IPS DF 4.7 (cell line): Measurements from ENCODE around the gene SOX18.

ENCODE experiments used
- DNase-seq: peaks from one replicate; pipeline ENCODE4 v3.0.0-alpha.2; 2013; ENCODE audit warnings: low spot score; ENCODE audit errors: extremely low read depth

The SOX18 gene

DNA sequence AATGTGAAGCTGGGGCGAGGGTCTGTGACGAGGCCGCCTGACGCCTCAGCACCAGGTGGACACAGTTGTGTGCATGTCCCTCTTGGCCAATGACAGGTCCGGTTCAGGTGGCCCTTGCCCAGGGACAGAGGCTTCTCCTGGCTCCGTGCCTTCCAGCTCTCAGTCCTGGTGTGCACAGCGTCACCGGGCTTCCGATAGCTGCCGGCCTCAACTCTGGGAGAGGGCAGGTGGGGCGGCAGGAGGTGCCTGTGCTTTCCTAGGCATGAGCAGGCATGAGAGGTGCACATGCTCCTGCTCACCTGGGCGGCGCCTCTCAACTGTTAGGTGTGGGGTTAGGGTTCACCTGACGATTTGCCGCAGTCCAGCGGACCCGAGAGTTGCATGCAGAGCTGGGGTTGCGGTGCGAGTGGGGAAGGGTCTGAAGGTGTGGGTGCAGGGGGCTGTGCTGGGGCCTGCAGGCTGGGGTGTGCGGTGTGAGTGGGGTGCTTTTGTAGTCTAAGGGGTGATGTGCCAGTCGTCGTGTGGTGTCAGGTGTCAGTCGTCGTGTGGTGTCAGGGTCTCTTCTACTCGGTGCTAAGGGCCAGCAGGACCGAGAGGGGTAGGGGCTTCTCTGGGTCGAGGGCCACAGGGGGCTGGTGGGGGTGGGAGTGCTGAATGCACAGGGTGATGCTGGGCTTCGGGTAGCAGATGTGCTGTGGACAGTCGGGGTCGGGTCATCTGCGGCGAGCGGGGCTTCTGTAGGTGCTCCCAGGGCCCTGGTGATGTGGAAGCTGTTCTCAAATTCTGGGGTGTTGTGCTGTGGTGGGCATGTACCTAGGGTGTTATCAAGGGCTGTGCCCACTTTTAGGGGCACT lies 3.8 kb upstream of the SOX18 start:
- DNase-seq, result no peak

DNA sequence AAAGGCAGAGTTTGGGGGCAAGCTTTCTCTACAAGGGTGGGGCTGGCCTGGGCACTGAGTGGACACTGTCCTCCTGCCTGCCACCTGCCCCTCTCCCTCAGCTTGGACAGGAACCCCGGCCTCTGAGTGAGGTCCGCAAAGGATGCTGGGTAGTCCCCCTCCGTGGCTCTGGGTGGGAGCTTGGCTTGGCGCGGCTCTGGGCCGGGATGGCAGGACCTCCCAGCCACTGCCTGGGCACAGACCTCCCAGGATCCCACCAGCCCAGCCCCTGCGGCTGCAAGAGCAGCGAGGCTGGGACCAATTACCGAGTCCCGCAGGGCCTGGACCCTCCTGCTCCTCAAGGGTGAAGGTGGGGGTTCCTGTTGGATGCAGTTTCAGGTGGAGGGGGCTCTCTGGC lies 2.9 kb upstream of the SOX18 start:
- no peak for DNase-seq

DNA sequence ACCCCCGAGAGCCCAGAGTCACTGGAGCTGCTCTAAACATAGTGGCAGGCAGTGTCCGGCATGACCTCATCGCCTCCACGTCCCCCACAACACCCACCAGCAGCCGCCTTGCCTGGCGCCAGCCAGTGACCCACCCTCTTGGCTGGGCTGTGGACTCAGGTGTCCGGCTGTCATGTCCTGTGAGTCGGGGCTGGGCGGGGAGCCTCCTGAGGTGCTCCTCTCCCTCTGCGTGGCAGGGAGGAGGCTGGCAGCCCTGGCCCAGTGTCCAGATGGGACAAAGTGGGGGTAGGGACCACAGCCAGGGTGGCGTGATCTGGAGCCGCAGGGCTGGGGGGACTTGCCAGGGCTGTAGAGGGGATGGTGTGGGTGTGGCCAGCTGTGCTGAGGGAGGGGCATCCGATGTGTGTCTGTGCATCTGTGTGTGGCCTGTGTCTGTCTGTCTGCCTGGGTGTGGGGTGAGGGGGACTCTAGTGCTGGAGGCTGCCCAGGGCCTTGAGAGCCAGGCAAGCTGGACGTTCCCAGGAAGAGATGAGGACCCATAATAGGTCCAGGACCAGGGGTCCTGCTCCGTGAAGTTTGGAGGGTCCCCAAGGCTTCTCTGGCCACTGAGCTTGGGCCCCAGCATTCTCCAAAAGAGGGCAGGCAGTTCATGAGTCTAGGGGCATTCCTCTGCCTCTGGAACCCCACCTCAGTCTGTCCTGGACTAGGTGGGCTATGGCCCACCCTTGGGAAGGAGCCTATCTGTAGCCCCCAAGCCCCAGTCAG lies 2.3 kb upstream of the SOX18 start:
- DNase-seq, result no peak

DNA sequence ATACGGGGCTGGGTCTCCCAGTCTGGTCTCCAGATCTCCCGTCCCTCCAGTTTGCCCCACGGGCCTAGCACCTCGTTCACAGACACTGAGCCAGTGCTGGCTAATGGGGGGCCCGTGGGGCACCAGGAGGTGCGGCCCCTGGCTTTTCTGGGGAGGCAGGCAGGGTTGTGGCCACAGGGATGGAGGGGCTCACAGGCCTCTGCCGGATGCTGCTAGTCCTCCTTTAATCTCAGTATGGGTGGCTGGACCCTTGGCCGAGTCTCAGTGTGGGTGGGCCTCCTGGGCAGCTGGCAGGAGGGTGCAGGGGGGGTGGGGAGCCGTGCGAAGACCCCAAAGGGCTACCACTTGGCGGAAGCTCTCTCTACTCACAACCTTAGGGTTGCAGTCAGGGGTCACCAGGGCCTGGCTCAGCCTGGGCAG lies 1.6 kb upstream of the SOX18 start:
- DNase-seq, result no peak

DNA sequence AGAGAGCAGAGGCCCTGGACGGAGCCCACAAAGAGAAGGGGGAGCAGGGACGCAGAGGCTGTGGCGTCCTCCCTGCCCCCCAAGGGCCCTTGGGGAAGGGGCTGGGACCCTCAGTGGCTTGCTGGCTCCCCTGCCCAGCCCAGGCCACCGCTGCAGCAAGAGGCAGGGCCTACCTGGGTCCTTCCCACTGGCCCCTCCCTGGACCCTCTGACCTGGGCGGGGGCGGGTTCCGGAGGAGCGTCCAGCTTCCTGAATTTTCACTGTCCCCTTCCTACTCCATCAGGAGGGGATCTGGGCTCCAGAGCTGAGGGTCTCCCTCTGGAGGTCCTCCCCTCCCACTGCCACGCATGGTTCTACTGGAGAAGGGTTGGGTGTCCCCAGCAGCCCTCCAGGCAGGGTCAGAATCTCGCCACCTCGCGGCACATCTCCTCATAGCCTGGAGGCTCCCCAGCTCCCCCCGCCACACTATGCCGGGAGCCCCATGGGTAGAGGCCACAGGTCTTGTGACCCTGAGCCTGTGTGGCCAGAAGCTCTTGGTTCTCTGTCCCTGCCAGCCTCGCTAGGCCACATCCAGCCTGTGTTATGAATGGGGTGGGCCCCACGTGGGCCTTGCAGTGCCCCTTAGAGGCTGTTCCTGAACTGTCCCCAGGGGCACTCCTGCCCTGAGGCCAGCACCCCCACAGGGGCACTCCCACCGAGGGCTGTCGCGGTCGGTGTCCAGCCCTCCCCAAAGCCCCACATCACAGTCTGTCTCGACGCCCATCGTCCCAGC lies 1.0 kb upstream of the SOX18 start:
- DNase-seq, result no peak

DNA sequence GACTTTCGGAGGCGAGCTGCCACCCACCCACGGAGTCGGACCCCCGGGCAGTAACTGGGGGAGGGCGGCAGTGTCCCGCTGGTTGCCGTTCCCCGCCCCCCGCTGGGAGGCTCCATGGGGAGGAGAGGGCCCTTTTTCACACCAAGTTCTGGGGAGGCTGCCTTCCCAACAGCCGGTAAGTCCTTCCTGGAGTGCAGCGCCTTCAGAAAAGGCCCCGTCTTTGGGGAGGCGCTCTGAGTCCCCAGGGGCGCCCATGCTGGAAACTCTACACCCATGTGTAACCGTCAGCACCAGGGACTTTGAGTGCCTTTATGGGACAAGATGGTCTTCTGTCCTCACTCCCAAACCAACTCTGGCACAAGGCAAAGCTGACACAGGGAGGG lies 430 bp upstream of the SOX18 start:
- DNase-seq, result no peak

DNA sequence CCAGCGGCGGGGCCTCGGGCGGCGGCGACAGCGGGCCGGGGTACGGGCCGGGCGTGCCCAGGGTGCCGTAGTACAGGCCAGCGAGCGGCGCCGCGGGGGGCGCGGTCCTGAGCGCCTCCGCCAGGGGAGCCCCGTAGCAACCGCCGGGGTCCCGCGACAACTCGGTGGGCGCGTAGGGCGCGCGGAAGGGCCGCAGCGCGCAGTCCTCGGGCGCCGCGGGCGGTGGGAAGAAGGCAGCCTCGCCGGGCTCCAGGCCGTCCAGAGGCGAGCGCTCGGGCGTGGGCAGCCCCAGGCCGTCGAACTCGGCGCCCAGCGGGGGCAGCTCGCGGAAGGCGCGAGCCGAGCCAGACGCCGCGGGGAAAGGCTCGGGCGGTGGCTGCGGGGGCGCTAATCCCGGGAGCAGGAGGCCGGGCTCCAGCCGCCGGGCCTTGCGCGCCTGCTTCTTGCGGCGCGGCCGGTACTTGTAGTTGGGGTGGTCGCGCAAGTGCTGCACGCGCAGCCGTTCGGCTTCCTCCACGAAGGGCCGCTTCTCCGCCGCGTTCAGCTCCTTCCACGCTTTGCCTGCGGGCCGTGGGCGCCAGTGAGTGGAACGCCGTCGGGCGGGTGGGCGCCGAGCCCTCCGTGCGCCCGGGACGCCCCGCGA lies 916 bp downstream of the SOX18 start:
- DNase-seq, result no peak

DNA sequence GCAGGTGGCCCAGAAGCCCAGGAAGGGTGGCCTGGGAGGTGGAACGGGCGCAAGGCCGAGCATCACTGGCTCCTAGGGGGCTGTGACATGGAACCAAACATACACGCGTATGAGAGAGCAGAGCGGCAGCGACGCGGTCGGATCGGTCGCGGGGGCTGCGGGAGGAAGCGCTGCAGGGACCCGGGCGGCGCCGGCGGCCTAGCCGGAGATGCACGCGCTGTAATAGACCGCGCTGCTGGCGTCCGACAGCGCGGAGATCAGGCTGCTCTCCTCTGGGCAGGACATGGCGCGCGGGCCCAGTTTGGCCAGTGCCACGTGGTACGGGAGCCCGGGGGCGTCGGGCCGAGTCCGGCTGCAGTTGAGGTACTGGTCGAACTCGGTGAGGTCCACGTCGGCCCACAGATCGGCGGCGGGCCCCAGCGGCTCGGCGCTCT lies 1.5 kb downstream of the SOX18 start:
- no peak for DNase-seq

DNA sequence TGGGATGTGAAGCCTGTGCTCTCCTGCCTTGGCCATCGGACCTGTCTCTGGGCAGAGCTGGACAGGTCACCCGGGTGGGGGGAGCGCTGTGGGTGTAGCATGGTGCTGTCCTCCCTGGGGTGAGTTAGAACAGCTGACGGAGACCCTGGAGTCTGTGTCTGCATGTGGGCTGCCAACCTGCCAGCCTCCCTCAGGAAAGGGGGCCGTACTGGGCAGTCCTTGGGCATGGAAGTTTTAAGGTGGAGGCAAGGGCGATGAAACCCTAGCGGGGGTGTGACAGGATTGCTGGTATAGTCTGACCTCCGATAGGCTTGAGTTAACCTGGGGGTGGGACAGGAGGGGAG lies 2.4 kb downstream of the SOX18 start:
- no peak for DNase-seq

DNA sequence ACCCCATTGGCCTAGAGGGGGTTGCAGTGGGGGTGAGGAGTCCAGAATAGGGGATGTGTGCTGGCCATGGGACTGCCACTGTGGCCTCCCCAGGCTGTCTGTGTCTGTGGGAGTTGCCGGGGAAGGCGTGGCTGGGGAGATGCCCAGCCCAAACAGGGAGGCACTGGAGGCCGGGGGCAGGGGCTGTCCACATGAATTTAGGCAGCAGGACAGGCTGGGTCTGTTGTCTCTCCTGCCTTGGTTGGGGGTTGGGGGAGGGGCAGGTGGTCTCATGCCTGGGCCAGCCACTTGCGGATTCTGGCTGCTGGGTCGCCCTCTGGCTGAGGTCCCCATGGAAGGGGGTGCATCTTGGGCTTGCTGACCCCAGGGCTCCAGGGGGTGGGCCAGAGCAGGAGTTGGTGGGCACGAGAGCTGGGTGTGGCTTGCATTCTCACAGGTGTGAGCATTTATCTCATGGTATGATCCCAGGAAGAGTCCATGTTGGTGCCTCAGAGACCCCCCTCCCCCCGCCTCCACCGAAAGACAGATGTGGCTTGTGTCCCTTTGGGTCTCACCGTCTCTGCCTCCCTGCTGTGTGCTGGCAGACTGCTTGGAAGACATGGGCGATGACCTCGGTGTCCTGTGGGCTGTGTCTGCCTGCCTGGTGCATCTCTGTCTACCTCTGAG lies 4.0 kb downstream of the SOX18 start:
- DNase-seq, result no peak

DNA sequence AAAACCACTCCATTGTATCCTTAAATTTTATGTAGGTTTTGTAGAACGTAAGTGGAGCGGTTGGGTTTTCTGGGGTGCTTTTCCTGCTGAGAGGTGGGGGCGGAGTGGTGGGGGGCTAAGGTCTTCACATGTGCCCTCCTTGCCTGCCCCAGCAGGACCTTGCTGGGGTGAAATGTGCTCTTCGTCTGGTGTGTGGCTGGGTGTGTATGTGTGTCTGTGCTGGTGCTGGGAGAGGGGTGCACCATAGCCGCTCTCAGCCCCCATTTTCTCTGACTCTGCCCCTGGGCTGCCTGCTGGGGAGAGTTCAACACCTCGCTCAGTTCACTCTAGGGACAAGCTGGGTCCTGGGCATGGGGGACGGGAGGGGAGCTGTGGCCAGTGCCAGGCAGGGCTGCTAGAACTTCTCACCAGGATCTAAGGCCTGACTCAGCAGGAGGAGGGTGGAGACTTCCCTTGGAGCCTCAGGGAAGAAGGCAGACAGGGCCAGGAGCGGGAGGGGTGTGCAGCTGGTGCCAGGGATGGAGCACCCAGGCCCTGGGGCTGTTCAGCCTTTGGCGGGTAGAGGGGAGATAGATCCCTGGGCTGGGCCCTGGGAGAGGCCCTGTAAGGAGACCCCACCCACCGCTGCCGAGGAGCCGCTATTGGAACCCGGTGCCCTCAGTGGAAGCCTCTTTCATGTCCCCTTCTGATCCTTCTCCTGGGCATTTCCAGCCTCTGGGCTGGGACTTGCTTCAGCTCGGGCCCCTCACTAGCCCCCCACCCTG lies 4.8 kb downstream of the SOX18 start:
- DNase-seq, result no peak

DNA sequence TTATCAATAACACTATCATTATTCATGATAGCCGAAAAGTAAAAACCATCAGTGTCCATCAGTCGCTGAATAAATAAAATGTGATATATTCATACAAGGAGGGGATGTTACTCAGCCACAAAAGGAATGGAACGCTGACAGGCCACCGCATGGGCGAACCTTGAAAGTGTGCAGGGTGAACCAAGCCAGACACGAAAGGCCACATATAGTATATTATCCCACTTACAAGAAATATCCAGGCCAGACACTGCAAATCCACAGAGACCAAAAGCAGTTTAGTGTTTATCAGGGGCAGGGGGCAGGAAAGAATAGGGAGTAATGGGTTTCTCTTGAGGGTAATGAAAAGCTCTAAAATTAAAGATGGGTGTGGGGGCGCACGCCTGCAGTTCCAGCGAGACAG lies 5.7 kb downstream of the SOX18 start:
- no peak for DNase-seq

DNA sequence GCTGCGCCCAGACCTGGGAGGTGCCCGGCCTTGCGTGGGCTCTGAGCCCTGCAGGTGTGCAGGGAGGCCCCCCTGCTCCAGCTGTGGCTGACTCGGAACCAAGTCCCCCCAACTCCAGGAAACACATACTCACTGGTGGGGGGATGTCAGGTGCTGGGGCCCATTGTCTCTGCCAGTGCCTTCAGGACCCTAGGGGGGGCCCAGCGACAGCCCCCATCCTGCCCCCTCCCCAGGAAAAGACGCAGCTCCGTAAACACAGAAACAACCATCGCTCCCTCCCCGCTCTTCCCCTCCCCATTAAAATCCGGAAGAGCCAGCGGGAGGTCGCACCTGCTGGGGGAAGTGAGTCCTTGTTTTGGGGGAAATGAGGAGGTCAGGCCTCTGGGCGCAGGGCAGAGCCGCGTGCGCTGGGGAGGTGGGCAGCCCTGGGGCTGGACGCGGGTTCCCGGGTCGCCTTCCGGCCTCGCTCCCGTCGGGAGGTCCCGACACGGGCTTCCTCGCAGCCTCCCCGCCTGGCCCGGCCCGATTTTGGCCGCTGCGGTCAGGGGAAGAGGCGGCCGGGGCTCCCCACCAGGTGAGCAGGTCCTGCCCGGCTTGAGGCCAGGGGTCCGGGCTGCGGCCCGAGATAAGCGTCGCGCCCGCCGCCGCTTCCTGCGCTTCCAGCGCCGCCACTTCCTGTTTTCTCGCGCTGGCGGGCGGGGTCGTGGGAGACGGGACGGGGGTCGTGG lies 7.2 kb downstream of the SOX18 start:
- DNase-seq, result no peak

DNA sequence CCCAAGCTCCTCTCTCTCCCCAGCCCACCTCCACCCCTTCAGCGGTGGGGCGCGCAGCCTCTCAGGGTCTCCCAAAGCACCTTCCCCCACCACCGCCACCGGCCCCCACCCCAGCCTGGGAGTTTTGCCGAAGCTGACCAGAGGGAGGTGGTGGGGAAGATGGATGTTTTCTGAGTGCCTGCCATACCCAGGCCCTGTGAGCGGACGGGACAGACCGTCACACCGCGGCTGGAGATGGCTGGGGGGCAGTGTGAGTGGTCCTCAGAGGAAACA lies 7.7 kb downstream of the SOX18 start:
- no peak for DNase-seq

DNA sequence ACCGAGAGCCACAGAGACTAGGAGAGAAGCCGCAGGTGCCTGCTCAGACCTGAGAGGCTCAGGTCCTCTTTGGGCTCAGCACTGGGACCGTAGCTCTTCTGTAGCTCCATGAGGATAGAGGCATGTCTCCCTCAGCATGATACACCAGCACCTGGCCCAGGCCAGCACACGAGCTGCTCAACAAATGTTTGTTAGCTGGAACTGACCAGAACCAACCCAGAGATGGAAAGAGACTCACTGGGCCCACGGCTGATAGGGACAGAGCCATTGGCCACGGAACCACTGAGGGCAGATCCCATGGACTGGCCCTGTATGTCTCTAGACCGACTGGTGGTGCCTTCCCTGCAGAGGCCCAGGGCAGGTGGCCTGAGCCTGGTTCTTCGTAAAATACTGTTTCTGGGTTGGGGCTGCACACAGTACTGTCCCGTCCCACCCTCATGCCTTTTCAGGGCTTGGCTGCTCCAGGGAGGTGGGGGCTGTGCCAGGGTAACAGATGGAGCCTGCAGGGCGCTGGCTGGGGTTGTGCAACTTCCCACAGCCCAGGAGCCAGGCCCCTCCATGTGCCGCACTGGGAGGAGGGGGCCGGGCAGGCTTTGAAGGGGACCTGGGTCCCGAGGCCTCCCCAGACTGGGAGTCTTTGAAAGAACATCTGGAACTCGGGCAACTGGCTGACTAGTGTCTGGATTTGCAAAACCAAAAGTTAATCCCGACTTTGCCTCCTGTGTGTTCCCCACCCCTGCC lies 8.2 kb downstream of the SOX18 start:
- DNase-seq, result no peak

DNA sequence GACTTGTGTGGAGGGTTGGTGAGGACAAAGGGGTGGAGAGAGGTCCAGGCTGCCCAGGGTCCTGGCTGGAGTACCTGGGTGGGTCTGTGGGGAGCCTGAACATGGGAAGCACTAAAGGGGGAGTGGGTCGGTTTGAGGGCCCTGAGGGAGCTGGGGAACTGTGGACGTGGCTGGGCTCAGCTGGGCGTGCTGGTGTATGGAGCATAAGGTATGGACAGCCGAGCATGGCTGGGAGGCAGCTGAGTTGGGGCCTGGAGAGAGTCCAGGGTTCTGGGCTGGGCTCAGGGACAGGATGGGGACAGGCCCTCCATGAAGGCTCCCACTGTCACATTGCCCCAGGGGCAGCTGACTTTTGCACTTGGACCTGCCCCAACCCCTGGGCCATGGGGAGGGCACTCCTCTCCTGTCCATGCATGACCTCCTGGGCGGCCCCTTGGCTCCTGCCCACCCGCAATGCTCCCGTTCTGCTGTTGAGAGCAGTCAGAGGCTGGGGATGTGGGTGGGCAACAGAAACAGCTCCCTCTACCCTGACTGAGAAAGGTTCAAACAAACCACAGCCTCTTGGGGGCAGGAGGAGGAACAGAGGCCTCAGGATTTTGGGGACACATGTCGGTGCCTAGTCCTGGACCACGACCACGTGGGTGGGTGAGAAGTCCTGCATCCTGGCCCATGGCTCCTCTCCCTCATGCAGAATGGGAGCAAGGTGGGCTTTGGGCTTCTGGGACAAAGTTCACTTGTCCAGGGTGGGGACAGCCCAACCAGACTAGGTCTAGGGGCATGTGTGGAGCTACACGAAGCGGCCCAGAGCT lies 9.0 kb downstream of the SOX18 start:
- no peak for DNase-seq

DNA sequence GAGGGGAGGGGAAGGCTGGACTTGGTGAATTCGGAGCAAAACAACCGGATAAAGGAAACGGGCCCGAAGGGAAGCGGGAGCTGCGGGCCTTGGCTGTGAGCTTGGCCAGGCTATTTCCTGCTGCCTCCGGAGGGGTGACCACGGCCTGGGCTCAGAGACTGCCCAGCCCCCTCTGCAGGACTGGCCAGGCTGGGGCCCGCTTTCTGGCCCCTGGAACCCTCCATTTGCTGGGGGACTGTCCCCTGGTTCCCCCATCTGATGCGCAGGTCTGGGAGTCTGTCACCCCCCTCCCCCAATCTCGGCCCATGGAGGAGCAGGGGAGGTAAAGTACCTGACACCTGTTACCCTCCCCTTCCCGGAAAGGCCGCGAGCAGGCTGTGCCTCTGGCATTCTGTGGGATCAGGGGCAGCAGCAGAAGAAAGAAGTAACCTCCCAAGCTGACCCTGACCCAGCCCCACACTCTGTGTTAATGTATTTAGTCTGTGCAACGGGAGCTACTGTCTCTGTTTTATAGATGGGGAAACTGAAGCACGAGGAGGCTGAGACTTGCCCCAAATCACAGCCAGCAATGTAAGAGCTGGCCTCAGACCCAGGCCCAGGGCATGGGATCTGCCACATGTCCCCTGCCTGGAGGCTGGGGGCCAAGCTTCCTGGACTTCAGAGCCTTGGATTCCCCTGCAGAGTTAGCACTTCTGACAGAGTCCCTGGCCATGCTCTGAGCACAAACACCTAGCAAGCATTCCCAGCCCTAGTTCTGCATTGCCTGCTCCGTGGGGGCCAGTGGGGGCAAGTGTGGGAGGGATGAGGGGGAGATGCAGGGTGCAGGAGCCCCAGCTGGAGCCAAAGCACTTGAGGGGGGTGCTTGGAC lies 9.9 kb downstream of the SOX18 start:
- DNase-seq, result no peak
